IMR-90 (cell line): ENCODE measurements around the gene GRID1. TPM values are rescaled to one million over a fixed set of nuclear protein-coding genes. Genes with fewer than 3 reads are reported as not detected.

Source experiments
- ATAC-seq: fragments of 200-7000 bp; cut with Tn5 transposase; 2 replicates; pipeline ENCODE4 v1.9.1; 2020; ENCODE audit warnings: low read depth, mild to moderate bottlenecking, moderate library complexity
- BruUV-seq: library from RNA; stranded (reverse); fragments of 400-500 nt; replicated peaks from 2 replicates; lab custom pipeline; 2021; lab: Mats Ljungman, UMichigan
- CTCF ChIA-PET: fragments of 300-600 bp; formaldehyde crosslinking; extraction: SDS; loops from one replicate; lab custom pipeline; 2021; ENCODE audit warnings: antibody characterized with exemption; lab: Yijun Ruan, JAX
- POLR2A ChIA-PET: fragments of 300-600 bp; sonication (Branson Sonifier 250); formaldehyde crosslinking; loops from one replicate; lab custom pipeline; 2022; ENCODE audit warnings: antibody characterized with exemption; ENCODE audit not compliant: unreplicated experiment; lab: Charles Lee
- DNase-seq: peaks from one replicate; pipeline ENCODE4 v3.0.0; 2013
- H2AFZ ChIP-seq: replicated peaks from 2 replicates; pipeline ENCODE3; 2013; ENCODE audit warnings: low read length, mild to moderate bottlenecking; ENCODE audit not compliant: poor library complexity
- H2AK5ac ChIP-seq: 2 replicates; pipeline ENCODE4 v1.6.1; 2013; ENCODE audit warnings: low read depth, low read length, inconsistent platforms
- H2AK9ac ChIP-seq: replicated peaks from 2 replicates; pipeline ENCODE3; 2013; ENCODE audit warnings: mild to moderate bottlenecking, low read depth, low read length, moderate library complexity; ENCODE audit not compliant: poor library complexity
- H2BK120ac ChIP-seq: 2 replicates; pipeline ENCODE4 v1.6.1; 2013; ENCODE audit warnings: low read depth, low read length, inconsistent platforms
- H2BK15ac ChIP-seq: 3 replicates; pipeline ENCODE4 v1.6.1; 2013; ENCODE audit warnings: low read depth, low read length, inconsistent platforms
- H2BK20ac ChIP-seq: 2 replicates; pipeline ENCODE4 v1.6.1; 2013; ENCODE audit warnings: low read depth, mild to moderate bottlenecking, inconsistent platforms, low read length, moderate library complexity
- H2BK5ac ChIP-seq: 2 replicates; pipeline ENCODE4 v1.6.1; 2013; ENCODE audit warnings: mild to moderate bottlenecking, low read depth, low read length, inconsistent platforms; ENCODE audit not compliant: poor library complexity, severe bottlenecking
- H3K14ac ChIP-seq: replicated peaks from 2 replicates; pipeline ENCODE4 v1.6.1; 2013; ENCODE audit warnings: low read depth, low read length, inconsistent platforms
- H3K18ac ChIP-seq: 2 replicates; pipeline ENCODE4 v1.6.1; 2013; ENCODE audit warnings: low read depth, low read length, control low read depth
- H3K23ac ChIP-seq: 2 replicates; pipeline ENCODE4 v1.6.1; 2013; ENCODE audit warnings: low read depth, low read length, inconsistent platforms
- H3K27ac ChIP-seq: 2 replicates; pipeline ENCODE4 v1.5.1; 2013; ENCODE audit warnings: mild to moderate bottlenecking, control low read depth, low read length; ENCODE audit not compliant: insufficient read depth
- H3K27me3 ChIP-seq: 2 replicates; pipeline ENCODE4 v1.6.1; 2013; ENCODE audit warnings: low read length; ENCODE audit not compliant: control insufficient read depth, insufficient read depth
- H3K36me3 ChIP-seq: 2 replicates; pipeline ENCODE4 v1.6.1; 2013; ENCODE audit warnings: low read length, mixed read lengths; ENCODE audit not compliant: control insufficient read depth, insufficient read depth
- H3K4ac ChIP-seq: 2 replicates; pipeline ENCODE4 v1.6.1; 2013; ENCODE audit warnings: low read depth, low read length, inconsistent platforms
- H3K4me1 ChIP-seq: 2 replicates; pipeline ENCODE4 v1.6.1; 2013; ENCODE audit warnings: low read length, mixed read lengths; ENCODE audit not compliant: control insufficient read depth, insufficient read depth
- H3K4me2 ChIP-seq: 2 replicates; pipeline ENCODE4 v1.6.1; 2013; ENCODE audit warnings: low read depth, mild to moderate bottlenecking, control low read depth, low read length, moderate library complexity
- H3K4me3 ChIP-seq: 2 replicates; pipeline ENCODE4 v1.5.1; 2013; ENCODE audit warnings: low read depth, mild to moderate bottlenecking, control low read depth, low read length, moderate library complexity; ENCODE audit not compliant: insufficient read depth
- H3K56ac ChIP-seq: 2 replicates; pipeline ENCODE4 v1.6.1; 2013; ENCODE audit warnings: low read length, inconsistent platforms; ENCODE audit not compliant: insufficient read depth; ENCODE audit errors: extremely low read depth
- H3K79me1 ChIP-seq, 2 experiments: 2 replicates each; pipeline ENCODE4 v1.6.1; 2013; ENCODE audit warnings: low read length in 2 of 2, inconsistent platforms in 1 of 2, low read depth in 1 of 2
- H3K9ac ChIP-seq: 2 replicates; pipeline ENCODE4 v1.6.1; 2013; ENCODE audit warnings: low read depth, low read length, control low read depth
- H3K9me1 ChIP-seq: 2 replicates; pipeline ENCODE4 v1.6.1; 2013; ENCODE audit warnings: low read length, inconsistent platforms; ENCODE audit not compliant: insufficient read depth
- H3K9me3 ChIP-seq: 2 replicates; pipeline ENCODE4 v1.6.1; 2013; ENCODE audit warnings: low read length; ENCODE audit not compliant: control insufficient read depth, insufficient read depth
- H4K20me1 ChIP-seq: 2 replicates; pipeline ENCODE4 v1.6.1; 2013; ENCODE audit warnings: low read length, inconsistent platforms; ENCODE audit not compliant: insufficient read depth
- H4K5ac ChIP-seq: 2 replicates; pipeline ENCODE4 v1.6.1; 2013; ENCODE audit warnings: mild to moderate bottlenecking, low read depth, low read length, control low read depth
- H4K8ac ChIP-seq, 2 experiments: 2 replicates each; pipeline ENCODE4 v1.6.1; 2013; ENCODE audit warnings: low read depth in 2 of 2, low read length in 2 of 2, control low read depth in 1 of 2, inconsistent platforms in 1 of 2
- H4K91ac ChIP-seq: 2 replicates; pipeline ENCODE4 v1.6.1; 2013; ENCODE audit warnings: low read depth, low read length, inconsistent platforms; ENCODE audit not compliant: insufficient read depth
- CEBPB ChIP-seq: IDR thresholded peaks from 2 replicates; pipeline ENCODE4 v1.6.1; 2012; ENCODE audit warnings: low read depth, low read length, improper control_type of control experiment
- MXI1 ChIP-seq: IDR thresholded peaks from 2 replicates; pipeline ENCODE4 v1.6.1; 2012; ENCODE audit warnings: low read depth, mild to moderate bottlenecking, low read length, moderate library complexity, borderline replicate concordance
- POLR2A ChIP-seq: IDR thresholded peaks from 2 replicates; pipeline ENCODE4 v1.6.1; 2012; ENCODE audit warnings: mild to moderate bottlenecking, low read depth, low read length
- WGBS, 2 experiments: methylation state at CpG; one replicate each; pipeline versions ENCODE4 v1.1.5 to v1.1.7; 2013; ENCODE audit warnings: missing lambda C conversion rate in 2 of 2; ENCODE audit not compliant: insufficient read length in 1 of 2; ENCODE audit errors: extremely low coverage in 2 of 2; 5-methylcytosine and 5-hydroxymethylcytosine counted together
- dilution Hi-C: fragments of 300-500 bp; cut with HindIII; formaldehyde crosslinking; loops from one replicate; pipeline ENCODE4 v1.14.3; 2018; ENCODE audit warnings: low sequenced_read_pairs; ENCODE audit not compliant: unreplicated experiment
- in situ Hi-C: fragments of 300-500 bp; cut with MboI; formaldehyde crosslinking; loops from 3 replicates; pipeline ENCODE4 v1.14.3; 2019; ENCODE audit warnings: low sequenced_read_pairs, inconsistent platforms, mixed read lengths
- intact Hi-C: fragments of 100-400 bp; cut with micrococcal nuclease; formaldehyde crosslinking; loops from 2 replicates; pipeline ENCODE4 v1.10.0; 2022
- polyA plus RNA-seq, 3 experiments: library from polyadenylated mRNA; depleted of rRNA; stranded (reverse); fragments of >200 nt; gene quantifications; 2 replicates each; pipeline ENCODE4 v1.2.3, GENCODE V29; 2012; ENCODE audit warnings: low replicate concordance in 1 of 3
- total RNA-seq: library from RNA; depleted of rRNA; stranded (reverse); fragments of >200 nt; gene quantifications from 2 replicates; pipeline ENCODE4 v1.2.3, GENCODE V29; 2012

Gene GRID1
- total and polyA plus RNA-seq, 2 of the 4 experiments (the other 2 are of a cell fraction): not detected

DNA sequence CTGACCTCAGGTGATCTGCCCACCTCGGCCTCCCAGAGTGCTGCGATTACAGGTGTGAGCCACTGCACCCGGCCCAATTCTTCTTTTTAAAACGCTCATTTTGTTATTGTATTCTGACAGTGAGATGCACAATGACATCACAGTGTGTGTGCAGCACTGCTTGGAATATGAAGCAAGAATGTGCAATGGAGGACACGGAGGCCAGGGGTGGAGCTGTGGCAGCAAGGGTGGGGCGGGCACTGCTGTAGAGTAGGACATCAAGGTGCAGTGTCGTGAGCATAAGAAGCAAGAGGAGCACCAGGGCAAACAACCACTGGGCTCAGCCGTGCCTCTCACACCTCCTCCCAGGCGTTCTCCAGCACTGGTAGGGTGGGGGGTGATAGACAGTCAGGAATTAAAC, 26.8 kb upstream of the GRID1 start:
- Histone ChIP-seq H3K9me1 (no peaks in the 10 kb centered on the region), H3K23ac (no peak overlapping the region), H3K27ac (no peak overlapping the region), H3K14ac (no peak overlapping the region), H4K91ac (no peak overlapping the region), H3K4me3 (no peak overlapping the region), H4K5ac (no peak overlapping the region), H2BK5ac (no peak overlapping the region), H2BK15ac (no peak overlapping the region), H3K4me1 (no peaks in the 10 kb centered on the region; the same call in 1 of the 2 replicates), H3K79me1 (no peaks in the 10 kb centered on the region), H4K20me1 (no peaks in the 10 kb centered on the region; the same call in 1 of the 2 replicates), H3K4ac (no peak overlapping the region), H3K56ac (no peak overlapping the region), H3K18ac (no peak overlapping the region), H2AK9ac (no peak overlapping the region), H2AFZ (no peak overlapping the region), H2BK20ac (no peak overlapping the region), H2AK5ac (no peak overlapping the region), H2BK120ac (no peak overlapping the region), H3K9ac (no peak overlapping the region), H4K8ac (no peak overlapping the region), H3K9me3 (no peaks in the 10 kb centered on the region), H3K27me3 (peaks cover 42% of the 10 kb centered on the region), H3K36me3 (no peaks in the 10 kb centered on the region), H3K4me2 (no peak overlapping the region)
- dilution Hi-C loops (no loop called here), intact Hi-C loops (no loop called here), in situ Hi-C loops (no loop called here)
- WGBS, 2 experiments: 70% methylated on average over 3 of the region's 9 CpGs; no CpG with 5 or more reads in 1 of the 2 experiments
- DNase-seq (no peak), ATAC-seq (peak; percentile 21; the same call in 1 of the 2 replicates)
- ChIA-PET CTCF (no interaction called here), POLR2A (no interaction called here)
- no TSS peak for BruUV-seq
- TF ChIP-seq CEBPB: peak; percentile 49; the same call in 1 of the 2 replicates
- no peak for TF ChIP-seq MXI1
- TF ChIP-seq POLR2A: no peak
